Gastrocnemius medialis (tissue), 4 donors: ENCODE data around the gene UBN2.

Experiments used
- CTCF ChIP-seq, 5 experiments: fragments of 450-650 bp in 3 of 5; fragments of 200-600 bp in 2 of 5; sonication (generic) in 2 of 5; IDR thresholded peaks in 4 of 5; conservative IDR thresholded peaks in 1 of 5; 1 replicate in 4 of 5; 2 replicates in 1 of 5; pipeline ENCODE4 v1.5.1; 2016 to 2019; ENCODE audit warnings: antibody characterized with exemption in 5 of 5, mild to moderate bottlenecking in 3 of 5, moderate library complexity in 3 of 5
- POLR2A ChIP-seq, 2 donors: fragments of 450-650 bp; IDR thresholded peaks; one replicate each; pipeline ENCODE4 v1.6.1; 2017; ENCODE audit warnings: antibody characterized with exemption in 2 of 2, mild to moderate bottlenecking in 2 of 2, moderate library complexity in 2 of 2

DNA sequence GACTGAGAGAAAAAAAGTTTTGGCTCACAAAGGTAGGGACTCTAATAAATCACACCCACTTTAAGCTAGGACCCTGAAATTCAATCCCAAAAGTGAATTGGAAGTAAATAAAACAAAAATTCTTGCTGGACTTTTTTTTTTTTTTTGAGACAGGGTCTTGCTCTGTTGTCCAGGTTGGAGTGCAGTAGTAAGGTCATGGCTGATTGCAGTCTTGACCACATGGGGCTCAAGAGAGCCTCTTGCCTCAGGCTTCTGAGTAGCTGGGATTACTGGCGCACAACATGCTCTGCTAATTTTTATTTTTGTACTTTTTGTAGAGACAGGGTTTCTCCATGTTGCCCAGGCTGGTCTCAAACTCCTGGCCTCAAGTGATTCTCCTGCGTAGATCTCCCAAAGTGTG is 123.7 kb downstream of the UBN2 start:
- TF ChIP-seq CTCF (IDR thresholded peaks at IDR 0.05 in 4 of 5, conservative IDR thresholded peaks at IDR 0.05 in 1 of 5) (no peak), POLR2A (IDR thresholded peaks at IDR 0.05) (no peak)
